ENCODE results near the gene NCMAP.

NCMAP gene

DNA sequence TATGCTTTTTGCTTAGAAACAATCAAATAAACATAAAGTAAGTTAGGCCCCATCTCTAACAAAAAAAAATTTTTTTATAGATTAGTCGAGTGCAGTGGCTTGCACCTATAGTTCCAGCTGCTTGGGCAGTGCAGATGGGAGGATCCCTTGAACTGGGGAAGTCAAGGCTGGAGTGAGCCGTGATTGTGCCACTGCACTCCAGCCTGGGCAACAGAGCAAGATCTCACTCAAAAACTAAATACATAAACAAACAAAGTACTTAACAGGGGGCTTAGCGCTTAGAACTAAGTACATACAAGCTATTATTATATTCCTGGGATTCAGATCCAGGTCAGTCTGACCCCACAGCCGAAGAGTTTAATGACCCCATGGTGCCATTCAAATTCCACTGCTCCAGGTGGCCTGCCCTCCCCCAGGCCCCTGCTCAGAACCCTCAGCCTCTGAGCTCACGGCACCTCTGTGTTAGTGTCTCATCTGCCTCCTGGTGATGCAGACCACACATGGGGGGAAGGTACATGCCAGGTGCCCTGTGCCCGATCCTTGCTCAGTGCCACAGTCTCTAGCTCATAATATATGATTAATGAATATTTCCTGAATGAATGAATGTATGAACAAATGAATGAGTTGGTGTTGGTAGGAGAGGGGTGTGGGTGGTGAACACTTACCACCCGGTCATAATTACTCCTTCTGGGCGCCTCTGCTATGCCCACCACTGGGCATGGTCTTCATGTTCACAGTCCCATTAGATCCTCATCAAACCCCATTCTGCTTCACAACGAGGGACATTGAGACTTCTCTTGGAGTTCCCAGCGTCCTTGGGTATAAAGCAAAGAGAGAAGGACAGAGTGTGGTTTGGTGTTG lies 14.6 kb downstream of the NCMAP start:
- no peak for DNase-seq (ENCODE audit: low spot score)

DNA sequence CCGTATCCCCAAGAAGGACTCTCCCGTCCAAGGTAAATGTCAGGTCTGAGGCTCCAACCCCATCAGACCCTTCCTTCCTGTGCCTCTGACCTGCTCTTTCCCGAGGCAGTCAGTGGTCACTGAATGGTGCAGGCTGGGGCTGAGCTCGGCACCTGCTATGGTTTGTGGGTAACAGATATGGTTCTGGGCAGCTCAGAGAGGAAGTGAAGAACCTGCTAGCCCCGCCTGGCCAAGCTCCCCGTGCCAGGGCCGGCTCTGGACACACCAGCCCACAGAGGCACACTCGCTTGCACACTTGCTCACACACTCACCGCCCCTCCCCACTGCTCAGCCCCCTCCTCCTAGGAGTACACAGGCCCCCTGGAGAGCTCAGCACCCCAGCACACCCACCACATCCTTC lies 16.4 kb downstream of the NCMAP start:
- no peak for DNase-seq (ENCODE audit: low spot score)

DNA sequence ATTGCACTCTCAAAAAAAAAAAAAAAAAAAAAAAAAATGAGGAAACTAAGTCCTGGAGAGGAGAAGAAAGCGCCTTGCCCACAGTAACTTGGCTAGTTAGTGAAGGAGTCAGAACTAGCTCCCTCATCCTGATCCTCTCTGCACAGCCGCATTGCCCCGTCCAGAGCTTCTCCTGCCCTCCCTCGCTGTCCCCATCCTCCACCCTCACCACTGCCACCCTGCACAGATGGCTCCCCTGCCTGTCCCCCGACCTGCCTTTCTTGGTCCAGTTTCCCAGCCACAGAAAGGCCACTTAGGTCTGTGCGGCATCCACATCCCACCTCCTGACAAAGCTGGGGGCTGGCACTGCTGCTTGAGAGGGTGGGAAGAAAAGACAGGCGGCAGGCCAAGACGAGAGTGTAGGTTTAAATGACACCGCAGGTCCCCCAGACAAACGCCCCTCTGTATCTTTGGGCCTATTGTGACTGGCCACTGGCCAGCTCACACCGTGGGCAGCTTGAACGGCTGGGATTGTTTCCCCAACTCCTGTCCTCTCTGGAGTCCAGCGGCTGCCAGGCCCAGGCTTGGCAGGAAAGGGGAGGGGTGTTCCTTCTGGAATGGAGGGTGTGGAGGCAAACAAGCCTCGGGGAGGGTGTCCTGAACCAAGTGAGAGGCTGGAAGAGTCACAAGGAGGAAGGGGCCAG lies 20.2 kb downstream of the NCMAP start:
- DNase-seq (ENCODE audit: low spot score), result no peak

DNA sequence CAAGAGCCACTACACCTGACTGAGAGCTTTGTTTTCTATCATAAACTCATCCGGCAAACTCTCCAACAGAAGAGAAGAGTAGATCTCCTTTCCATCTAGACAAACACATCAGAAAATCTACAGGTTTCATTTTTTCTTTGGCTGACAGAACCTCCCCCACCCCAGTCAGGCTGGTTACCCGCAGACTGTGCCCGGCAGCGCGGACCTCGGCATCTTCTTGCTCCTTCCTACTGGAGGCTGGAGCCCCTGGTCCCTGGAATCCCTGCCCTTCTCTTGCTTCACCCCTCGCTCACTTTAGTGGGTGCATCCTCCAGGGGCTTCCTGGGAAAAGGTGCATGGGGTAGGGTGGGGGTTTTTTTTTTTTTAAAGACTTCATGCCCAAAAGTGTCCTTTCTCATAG lies 23.0 kb downstream of the NCMAP start:
- no peak for DNase-seq (ENCODE audit: low spot score)

DNA sequence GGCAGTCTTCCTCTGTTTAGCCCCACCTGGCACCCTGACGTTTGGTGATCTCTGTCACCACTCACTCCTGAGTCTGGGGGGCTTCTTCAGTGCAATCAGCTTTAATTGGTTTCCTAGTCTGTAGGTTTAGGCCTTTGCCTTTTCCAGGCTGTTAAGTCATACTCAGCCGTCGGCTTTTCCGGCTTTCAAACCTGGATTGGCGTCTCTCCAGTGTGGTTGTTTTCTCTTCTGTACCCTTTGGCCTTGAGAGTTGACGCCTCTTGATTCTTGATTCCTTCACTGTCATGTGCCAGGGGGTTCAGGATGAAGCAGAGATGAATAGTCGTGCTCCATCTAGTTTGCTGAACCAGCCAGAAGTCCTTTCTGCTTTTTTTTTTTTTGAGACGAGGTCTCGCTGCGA lies 24.9 kb downstream of the NCMAP start:
- no peak for DNase-seq (ENCODE audit: low spot score)

DNA sequence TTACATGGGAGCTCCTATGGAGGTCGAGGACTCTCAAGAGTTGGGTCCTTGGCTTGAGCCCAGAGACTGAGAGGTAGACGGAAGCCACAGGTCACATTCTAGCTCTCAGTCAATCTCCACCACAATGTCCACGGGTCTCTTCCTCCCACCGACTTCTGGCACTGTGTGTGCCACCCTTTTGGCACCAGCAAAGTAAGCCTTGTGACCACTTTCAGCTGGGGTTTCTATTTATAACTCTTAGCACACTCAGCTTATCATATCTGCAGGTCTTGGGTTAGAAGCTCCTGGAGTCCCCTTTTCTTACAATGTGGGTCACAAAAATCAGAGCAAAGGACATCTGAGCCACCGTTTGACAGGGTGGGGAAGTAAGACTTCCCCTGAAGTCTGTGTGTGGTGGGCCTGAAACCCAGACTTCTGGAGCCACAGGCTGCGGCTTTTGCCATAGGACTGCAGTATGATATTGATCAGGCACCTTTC lies 28.3 kb downstream of the NCMAP start:
- no peak for DNase-seq (ENCODE audit: low spot score)

DNA sequence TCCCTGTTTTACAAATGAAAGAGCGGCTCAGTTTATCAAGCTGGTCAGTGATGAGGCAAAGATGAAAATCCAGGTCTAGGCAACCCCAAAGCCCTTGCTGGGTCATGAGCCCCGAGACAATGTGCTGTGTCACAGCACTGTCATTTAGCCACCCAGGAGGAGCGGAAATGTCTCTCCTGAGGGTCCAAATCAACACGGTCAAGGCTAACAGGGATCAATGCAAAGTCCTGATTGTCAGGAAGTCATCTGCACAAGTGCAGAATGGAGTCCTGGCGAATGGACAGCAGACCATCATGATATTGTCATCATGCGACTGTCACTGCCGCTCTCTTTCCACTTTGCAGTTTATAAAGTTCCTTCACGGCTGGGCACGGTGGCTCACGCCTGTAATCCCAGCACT lies 30.2 kb downstream of the NCMAP start:
- no peak for DNase-seq (ENCODE audit: low spot score)

DNA sequence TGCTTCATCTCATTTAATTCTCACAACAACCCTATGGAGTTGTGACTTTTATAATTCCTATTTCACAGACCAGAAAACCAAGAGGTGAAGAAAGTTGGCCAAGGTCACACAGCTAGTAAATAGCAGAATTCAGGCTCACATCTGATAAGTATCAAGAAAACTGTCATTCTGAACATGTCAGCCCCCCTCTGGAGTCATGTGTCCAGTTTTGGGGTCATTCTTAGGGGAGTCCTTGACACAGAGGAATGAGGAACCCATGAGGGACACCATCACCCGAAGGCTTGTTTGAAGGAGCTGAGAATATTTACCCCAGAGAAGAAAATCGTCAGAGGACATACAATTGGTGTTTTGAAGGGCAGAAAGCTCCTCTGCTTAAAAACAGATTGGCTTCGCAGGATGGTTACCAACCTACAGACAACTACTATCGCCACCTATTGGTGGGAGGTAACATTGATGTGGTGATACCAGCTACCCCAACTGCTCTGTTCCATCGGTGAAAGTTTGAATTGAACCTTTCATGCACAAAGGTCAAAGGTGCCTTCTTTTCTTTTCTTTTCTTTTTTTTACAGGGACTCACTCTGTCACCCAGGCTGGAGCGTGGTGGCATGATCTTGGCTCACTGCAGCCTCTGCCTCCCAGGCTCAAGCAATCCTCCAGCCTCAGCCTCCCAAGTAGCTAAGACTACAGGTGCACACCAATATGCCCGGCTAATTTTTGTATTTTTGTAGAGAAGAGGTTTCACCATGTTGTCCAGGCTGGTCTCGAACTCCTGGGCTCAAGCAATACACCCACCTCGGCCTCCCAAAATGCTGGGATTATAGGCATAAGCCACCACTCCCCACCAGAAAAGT lies 31.3 kb downstream of the NCMAP start:
- DNase-seq (ENCODE audit: low spot score), result peak; percentile 21

DNA sequence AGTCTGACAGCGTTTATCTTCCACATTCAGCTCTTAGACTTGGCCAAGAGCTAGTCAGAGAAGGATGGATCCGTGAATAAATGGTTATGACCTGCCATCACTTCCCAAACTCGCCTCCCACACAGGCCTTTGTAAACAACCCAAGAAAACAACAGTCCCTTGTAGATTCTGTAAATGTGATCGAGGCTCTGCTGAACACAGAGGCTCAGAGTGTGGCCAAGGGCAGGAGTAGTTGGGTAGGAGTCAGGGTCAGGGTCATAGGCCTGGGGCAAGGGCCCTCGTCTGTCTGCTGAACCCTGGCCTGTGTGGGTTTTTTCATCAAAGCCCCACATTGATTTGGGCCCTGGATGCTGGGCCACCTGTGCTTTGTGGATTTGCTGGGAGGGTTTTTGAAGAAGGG lies 32.7 kb downstream of the NCMAP start:
- DNase-seq (ENCODE audit: low spot score), result no peak

DNA sequence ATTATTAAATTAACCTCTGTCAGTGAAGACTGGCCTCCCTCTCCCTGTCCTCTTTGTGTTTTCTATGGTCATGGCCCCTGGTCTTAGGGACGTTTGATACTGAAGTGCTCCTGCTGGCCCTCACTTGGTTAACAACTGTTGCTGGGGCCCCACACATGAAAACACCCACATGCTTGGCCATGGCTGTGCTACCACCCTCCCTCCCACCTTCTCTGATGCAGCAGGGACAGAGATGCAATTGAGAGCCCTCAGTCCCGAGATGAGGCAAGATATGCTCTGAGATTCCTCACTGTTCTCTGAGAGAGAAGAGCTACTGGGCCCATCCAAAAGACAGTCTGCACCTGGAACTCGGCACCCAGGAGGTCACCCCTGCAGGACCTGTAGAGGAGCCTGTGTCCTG lies 33.3 kb downstream of the NCMAP start:
- DNase-seq (ENCODE audit: low spot score), result no peak

DNA sequence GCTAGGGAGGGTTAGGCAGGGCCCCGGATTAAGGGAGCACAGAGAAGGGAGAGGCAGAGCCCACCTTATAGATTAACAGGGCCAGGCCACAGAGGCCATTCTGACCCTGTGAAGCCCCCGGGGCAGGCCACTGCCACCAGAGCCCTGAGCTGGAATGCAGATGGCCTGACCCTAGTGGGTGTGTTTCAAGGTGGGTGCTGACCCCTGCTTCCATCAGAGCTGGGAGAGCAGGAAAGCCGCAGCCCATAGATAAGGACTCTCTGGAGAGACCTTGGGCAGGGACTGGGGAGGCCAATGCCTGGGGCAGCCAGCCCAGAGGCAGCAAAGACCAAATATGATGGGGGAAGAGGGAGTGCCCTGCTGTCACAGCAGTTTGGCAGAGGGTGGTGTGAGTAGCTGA lies 35.9 kb downstream of the NCMAP start:
- DNase-seq (ENCODE audit: low spot score), result no peak

DNA sequence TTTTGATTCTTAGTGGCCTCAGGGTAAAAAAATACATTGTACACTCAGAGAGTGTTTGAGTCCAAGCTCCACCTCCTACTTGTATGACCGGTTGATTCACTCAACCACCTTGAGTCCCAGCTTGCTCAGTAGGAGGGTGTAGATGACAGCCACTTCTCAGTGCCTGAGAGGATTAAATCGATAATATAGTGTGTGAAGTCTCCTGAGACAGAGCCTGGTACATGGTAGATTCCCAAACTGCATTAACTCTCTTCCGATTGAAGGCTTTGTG lies 38.4 kb downstream of the NCMAP start:
- DNase-seq (ENCODE audit: low spot score), result no peak

DNA sequence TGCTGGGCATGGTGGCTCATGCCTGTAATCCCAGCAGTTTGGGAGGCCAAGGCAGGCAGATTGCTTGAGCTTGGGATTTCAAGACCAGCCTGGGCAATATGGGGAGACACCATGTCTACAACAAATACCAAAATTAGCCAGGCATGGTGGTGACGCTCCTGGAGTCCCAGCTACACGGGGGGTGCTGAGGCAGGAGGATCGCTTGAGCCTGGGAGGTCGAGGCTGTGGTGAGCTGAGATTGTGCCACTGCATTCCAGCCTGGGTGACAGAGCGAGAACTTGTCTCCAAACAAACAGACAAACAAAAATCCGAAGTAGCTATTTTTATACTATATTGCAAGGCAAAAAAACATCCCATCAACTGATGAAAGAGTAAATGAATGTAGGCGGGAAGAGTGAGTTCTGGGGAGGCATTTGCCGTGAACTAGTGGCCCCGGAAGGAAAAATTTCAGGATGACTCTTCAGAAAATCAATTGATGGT lies 40.6 kb downstream of the NCMAP start:
- no peak for DNase-seq (ENCODE audit: low spot score)

DNA sequence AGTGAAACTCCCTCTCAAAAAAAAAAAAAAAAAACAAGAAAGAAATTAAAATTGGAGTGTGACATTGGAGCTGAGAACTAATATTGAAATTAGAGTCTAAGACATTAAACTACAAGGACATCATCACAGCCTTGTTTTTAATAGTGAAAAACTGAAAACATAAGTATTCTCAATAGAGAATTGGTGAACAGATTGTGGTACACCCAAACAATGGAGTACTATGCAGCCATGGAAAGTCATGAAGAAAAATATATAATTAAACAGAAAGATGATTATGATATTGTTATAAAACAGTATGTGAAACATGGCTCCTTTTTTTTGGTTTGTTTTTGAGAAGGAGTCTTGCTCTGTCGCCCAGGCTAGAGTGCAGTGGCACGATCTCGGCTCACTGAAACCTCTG lies 43.4 kb downstream of the NCMAP start:
- DNase-seq (ENCODE audit: low spot score), result no peak

DNA sequence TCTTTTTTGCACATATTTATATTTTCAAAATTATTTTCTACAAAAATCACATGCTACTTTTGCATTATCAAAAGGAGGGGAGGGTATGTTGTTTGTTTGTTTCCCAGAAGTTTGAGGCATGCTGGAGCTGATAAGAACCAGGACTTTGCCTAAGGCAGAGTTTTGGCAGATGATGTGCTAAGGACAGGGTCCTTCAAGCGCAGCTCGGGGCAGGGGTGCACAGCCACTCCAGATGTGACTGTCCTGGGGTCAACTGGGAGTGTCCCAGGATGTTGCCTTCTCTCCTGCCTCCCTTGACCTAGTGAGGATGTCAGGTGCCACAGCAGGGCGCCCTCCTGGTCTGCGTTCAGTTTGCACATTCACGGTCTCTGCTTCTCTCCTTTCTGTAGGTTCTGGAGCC lies 44.7 kb downstream of the NCMAP start:
- no peak for DNase-seq (ENCODE audit: low spot score)

DNA sequence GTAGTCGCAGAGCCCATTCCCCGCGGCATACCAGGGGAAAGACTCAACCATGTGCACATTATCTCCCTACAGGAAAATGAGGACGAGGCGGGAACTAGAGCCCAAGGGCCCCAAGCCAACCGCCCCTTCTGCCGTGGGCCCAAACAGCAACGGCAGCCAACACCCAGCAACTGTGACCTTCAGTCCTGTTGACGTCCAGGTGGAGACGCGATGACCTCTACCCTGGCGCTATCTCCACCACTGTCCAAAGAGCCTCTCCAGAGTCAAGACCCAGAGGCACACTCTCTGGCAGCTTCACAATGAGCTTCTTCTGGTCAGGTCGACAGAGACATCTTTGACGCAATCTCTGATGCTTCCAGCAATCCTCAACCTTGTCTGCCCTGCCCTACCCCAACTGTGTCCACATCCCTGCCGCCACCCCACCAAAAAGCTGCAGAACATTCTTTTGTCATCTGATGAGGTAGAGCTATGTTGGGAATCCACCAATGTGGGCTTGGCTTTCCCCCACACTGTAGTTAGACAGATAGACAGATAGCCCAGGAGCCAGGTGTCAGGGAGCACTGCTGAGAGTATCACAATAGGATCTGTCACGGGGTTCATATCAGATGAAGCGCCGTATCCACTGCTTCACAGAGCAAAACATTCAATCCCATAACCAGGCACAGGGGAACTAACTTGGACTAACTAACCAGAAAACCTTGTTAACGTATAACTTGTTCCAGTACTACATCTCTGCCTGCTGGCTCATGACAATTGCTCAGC lies 49.8 kb downstream of the NCMAP start:
- DNase-seq (ENCODE audit: low spot score), result no peak

DNA sequence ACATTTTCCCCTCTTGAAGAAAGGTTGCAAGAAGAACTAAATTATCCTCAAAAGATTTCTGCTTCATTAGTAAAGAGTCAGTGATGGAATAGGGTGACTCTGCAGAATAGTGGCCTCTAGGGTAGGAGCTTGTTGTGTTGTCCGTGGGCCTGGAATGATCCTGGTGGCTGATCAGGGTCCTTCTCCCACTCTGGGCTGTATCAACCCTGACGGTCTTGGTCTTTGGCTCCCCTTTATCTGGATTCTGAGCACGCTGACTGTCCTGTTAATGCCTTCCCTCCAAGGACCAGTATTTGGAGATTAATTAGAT lies 50.4 kb downstream of the NCMAP start:
- DNase-seq (ENCODE audit: low spot score), result no peak

DNA sequence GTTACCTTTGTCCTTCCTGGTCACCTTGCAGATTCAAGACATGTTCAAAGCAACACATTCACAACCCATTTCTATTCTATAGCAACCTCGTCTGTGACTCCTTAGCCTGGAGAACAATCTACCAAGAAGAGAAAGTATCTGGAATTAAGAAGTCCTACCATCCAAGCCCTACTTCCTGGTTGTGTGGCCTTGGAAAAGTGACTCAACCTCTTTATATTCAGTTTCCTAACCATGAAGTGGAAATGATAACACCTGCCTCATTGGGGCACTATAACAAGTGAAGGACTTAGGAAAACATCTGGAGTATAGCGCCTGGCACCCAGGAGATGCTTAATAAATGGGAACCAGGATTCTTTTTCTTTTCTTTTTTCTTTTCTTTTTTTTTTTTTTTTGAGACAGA lies 50.7 kb downstream of the NCMAP start:
- DNase-seq (ENCODE audit: low spot score), result no peak

DNA sequence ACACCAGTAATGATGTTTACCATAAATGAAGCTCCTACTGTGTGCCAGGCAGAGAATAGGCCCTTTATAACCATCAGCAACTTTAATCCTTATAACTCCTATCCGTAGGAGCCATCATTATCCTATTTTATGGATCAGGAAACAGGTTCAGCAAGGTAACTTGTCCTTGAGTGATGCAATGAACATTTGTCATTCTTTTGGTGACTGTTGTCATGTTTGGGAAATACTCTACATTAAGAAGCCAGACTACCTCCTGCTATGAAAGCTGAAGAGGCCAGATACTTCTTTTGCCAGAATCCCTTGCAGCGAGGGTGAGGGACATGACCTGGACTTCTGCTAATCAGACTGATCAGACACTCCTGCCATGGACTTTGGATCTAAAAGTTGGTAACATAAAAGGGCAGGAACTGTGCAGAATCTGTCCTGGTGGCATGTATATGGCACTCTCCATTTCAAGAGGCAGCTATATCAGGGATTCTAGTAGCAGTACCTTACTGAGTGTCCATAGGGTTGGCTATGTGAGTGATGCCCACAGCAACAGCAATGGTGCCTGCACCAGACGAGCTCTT lies 54.1 kb downstream of the NCMAP start:
- no peak for DNase-seq (ENCODE audit: low spot score)

DNA sequence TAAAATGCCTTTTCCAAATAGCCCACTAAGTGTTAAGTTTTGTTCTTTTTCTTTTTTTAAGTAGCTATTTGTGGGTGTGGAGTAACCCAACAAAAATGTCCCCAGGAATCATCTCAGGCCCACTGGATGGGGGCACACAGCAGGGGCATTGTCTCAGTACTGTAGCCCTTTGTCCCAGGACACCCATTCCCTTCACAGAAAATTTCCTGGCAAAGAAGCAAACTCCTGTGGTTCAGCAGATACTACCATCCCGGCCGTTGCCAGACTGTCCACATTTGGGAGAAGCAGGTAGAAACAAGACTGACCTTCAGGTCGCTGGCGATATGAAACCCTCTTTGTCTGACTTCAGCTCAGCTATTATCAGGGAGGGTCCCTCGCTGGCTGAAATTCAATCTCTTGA lies 63.5 kb downstream of the NCMAP start:
- peak; percentile 84 for DNase-seq (ENCODE audit: low spot score)

DNA sequence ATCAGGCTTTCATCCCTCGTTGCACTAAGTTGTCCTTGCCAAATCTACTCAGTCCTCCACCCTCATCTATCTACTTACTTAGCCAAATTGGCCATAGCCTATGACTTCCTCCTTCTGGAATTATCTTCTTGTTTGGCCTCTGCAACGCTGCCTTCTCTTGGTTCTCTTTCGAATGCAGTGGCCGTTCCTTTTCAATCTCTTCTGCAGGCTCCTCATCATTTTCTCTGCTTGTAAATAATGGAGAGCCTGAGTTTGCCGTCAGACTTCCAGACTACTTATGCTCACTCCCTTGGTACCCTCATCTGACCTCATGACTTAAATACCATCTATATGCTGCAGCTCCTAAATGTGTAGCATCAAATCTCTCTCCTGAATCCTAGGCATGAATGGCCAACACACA lies 64.8 kb downstream of the NCMAP start:
- DNase-seq (ENCODE audit: low spot score), result no peak

DNA sequence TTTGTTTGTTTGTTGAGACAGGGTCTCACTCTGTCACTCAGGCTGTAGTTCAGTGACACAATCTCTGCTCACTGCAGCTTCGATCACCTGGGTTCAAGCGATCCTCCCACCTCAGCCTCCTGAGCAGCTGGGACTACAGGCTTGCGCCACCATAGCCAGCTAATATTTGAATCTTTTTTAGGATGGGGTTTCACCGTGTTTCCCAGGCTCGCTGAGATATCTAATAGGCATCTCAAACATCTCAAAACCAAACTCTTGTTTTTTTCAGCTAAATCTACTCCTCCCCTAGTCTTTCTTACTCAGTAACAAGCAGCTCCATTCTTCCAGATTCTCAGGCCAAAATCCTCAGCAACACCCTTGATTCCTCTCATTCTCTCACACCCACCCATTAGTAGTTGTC lies 65.2 kb downstream of the NCMAP start:
- no peak for DNase-seq (ENCODE audit: low spot score)

Data from putamen (tissue), 1 donor.